ENCODE data around the gene HBE1.

GRCh38 chr11:5265832-5266231, 3.9 kb downstream of the HBE1 start:
- TF ChIP-seq CTCF (IDR thresholded peaks at IDR 0.05): no peak
- TF ChIP-seq POLR2A (IDR thresholded peaks at IDR 0.05): no peak

All from body of pancreas (tissue), 4 donors.